HG03520 (cell line): Measurements from ENCODE around the gene PAX3.

Source experiments
- ATAC-seq: cut with Tn5 transposase; IDR thresholded peaks from one replicate; pipeline ENCODE4 v1.9.1; 2021; ENCODE audit warnings: mild to moderate bottlenecking, moderate library complexity; ENCODE audit not compliant: unreplicated experiment

The PAX3 gene

GRCh38 chr2:222297600-222297935 is 1.2 kb downstream of the PAX3 start:
- ATAC-seq: no peak

- ATAC-seq: no peak
These were observed 1.7 kb downstream of the PAX3 start for GRCh38 chr2:222296911-222297599.

GRCh38 chr2:222296311-222296741 is 2.5 kb downstream of the PAX3 start:
- ATAC-seq: no peak

GRCh38 chr2:222295368-222296062 is 3.3 kb downstream of the PAX3 start:
- no peak for ATAC-seq

DNA sequence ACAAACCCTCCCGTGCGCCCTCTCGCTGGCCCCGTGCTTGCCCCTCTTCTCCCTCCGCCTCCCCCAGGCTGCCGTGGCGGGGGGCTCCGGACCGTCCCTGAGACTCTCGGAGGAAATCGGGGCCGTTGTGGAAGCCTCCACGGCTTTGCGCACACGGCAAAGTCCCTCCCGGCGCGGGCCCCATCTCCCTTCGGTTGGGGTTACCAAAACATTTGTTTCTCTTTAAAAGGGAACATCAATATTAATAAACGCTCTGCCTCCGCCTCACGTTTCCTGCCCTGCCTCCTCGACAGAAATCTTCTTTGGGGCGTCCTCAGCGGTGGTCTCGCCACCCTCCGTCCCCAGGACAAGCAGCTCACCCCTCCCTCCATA is 3.8 kb downstream of the PAX3 start:
- ATAC-seq: no peak

- no peak for ATAC-seq
These were observed 4.9 kb downstream of the PAX3 start for GRCh38 chr2:222293660-222294630.

DNA sequence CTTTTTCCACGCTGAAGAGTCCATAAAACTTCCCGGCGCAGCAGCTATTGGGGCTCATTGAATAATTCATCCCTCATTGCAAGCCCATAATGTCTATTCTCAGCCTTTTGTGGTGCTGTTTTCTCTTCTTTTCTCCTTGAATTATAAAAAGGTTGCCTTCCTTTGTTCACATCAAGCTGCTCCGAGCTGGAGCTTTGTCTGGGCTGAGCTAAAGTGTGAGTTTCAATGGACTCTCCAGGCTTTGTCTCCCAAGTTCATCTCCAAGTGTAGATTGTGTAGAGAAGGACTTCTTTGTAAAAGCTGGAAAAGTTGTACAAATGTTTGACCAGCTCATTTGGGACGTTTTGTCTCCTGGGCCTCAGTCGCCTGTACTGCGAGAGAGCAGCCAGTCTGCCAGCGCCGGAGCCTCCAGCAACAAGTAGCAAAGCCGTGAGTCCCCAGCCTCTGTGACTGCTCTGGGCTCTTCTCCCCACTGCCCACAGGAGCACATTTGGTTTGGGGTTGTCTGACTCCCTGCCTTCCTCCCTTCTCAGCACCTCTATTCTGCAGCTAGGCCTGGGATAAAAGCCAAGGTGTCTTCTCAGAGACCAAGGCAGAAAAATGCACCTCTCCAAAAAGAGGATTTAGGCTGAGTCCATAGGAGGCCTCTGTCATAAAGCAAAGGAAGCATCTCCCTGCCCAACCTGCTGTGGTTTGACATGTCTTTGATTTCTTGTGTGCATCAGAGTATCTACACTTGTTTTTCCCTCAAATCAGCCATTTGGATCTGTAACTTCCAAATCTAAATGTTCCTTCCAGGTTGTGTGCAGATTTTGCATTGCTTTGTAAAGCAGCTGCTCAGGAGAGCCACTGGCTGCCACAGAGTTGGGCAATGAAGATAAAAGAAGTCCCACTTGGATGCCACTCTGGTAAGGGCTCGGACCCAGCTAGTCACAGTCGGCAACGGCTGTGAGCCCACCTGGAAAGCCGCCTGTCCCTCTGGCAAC is 6.4 kb downstream of the PAX3 start:
- no peak for ATAC-seq

DNA sequence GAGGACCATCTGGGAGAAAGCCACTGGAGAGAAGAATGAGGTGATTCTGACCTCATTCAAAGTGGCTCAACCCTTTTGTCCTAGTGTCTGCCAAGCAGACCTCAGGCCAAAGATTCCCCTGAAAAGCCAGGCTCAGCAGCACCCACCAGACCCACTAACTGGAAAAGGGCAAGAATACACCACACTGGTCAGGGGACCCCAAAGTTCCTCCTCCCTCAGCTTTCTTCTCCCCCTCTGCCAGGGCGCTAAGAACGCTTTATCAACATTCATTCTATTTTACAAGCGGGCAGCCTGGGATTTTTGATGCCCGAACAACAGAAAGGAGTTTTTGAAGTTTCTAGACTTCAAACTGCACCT is 7.3 kb downstream of the PAX3 start:
- ATAC-seq: no peak

DNA sequence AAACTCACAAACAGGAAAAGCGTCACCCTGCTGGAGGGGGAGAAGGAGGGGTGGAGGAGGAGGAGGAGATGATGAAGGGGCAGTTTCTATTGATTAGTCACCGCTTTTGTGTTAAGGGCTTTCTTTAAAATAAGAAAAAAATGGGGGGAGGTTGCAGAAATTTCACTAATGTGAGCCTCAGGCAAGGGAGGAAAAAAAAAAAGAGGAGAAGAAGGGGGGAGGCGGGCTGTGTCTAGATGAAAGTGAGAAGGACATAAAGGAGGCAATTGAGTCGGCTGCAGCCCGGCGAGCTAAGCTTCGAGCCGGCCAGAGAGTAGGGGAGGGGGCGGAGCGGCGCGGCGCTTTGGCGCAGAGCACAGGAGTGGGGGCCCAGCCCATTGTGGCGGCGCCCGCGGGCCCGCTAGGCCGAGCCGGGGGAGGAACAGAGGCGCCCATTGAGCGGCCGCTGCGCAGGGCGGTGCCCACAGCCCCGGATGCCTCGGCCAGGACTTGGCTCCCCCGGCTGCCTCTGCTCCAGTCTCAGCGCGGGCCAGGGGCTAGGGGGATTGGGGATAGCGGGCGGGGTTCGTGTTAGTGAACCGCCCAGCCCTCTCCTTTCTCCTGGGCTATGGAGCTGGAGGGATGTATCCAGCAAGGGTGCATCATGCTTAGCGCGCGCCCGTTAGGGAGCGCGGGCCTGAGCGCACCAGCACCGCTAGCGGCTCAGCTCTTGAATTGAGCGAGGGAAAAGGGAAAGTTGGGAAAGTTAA is 7.9 kb downstream of the PAX3 start:
- no peak for ATAC-seq

DNA sequence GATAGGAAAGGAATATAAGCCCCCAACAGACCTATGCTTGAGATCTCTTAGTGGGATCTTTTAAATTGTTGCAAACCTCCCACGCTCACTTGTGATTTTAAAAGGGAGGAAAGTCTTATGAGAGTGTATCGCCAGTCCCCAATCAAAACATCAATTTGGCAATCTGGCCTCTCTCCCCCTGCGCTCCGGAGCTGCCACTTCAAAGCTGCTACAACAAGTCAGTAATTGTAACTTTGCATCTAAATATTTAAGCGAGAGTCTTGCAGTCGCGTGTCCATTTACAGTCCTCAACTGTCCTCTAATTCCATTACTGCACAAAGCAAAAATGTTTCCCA is 8.4 kb downstream of the PAX3 start:
- no peak for ATAC-seq

DNA sequence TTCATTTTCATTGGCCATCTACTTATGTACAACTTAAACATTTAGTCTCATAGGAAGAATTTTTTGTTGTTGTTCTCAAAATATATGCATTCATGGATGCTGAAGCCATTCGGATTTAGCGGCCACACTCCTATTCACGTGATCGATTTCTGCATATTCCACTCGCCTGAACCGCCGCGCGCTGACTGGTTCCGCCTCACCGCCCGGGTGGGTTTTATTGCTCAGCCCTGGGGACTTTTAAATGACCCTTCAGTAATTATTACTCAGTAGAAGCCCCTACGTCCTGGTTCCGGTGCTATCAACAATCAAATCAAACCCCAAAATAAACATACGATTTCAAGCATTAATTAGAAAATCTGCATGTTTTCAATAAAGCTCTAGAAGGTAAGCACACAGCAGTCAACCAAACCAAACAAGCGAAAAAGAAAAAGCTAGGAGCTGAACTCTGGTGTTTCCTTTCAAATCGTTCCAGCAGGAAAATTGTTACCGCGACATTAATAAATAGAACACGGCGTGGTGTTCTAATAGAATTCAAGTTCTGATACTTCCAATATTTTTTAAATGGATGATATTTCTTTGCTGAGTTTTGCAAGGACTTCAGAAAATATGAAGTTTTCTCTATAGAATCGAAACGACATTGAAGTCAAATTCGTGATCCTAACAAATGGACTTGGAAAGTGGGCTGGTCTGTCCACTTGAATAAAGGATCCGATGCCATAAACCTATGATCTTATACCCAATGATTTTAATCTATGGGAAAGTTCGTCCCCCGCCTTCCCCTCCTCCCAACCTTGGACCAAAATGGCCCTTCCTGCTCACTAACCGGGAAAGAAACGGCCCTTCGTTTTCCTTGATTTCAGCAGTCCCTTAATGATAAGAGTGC is 9.3 kb downstream of the PAX3 start:
- no peak for ATAC-seq

DNA sequence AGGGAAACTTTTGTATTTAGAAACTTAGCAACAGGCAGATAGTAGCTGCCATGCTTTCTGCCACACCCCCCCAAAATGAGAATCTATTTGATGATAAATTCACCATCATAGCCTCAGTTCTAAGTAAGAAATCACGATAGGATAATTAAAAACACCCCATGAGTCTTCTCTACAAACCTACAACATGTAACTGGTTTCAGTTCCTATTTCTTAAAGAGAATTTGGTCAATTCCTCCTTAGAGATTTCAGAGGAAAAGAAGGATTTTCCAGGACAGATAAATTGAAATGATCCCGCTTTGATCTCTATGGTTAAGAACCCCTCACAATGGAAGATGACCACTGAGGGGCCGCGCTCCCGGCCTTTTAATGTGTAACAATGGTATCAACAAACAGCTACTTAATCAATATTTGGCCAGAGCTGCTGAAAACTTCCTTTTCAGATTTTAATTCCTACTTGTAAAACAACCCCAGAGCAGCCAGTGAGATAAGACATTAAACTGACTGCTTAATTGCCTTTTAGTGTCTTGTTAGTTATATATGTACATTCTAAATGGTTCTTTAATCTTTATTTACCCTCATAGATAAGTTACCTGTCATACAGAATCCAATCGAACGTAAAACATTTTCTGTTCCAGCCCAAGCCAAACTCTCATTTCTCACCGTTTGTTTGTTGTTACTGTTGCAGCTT is 10.1 kb downstream of the PAX3 start:
- ATAC-seq: no peak

GRCh38 chr2:222287862-222288479 is 10.8 kb downstream of the PAX3 start:
- ATAC-seq: no peak

GRCh38 chr2:222284466-222284865 is 14.3 kb downstream of the PAX3 start:
- no peak for ATAC-seq

DNA sequence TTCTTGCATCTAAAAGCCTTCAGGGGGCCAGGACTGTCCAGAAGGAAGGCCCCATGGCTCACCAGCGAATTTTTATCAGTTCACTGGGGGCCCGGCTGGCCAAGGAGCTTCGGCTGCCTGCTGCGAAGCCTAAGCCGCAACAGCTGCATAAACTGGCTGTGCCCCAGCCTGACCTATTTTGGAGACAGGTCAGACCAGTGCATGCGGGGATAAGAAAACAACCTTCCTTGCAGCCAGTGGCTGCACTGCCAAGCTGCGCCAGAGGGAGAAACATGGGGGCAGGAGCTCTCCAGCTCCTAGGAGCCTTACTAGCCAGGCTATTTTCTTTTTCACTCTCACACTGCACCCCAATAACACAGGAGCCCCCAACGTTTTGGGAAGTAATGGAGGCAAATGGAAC is 15.2 kb downstream of the PAX3 start:
- no peak for ATAC-seq

DNA sequence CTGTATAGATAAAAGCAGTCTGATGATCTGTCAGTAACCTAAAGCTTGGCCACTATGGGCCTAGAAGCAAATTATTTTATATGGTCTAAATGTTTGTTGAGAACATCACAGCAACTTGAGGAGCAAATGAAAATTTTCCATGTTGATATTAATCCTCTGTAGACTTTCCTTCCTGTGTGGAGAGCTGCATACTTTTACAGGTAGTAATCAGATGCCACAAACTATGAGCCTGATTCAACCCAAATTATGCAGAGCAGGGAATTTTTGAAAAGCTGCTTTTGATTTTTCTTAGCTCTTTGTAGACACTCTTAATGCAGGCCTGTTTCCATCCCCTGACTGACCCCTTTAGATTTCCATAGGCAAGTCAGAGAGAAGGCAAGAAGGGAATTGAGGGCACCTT is 17.3 kb downstream of the PAX3 start:
- no peak for ATAC-seq

- no peak for ATAC-seq
These were observed 18.0 kb downstream of the PAX3 start for GRCh38 chr2:222280795-222281194.

DNA sequence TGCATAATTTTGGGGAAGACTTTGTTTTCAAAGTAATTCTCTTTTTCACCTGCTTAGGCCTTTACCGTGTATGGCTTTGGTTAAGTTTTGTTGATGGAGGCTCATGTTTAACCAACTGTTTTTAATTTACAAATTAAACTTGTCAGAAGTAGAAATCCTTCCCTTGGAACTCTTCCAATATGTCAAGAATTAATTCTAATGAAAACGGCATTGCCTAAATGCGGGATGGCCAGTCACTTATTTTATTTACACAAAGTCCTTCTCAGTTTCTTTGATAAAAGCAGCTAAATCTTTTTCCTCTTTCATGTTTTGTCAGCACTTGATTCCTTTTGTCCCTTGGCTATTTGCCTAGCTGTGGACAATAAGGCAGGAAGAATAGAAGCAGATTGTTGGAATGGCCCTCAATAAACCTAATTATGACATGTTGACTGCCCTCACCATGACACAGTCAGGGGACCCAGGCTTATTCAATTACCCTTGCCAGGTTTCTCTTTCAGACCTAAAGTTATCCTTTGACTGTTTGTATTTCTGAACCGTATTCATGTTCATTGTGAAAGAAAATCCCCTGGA is 26.3 kb downstream of the PAX3 start:
- ATAC-seq: no peak
